Omental fat pad (tissue), 4 donors: ENCODE data around the gene PDZK1IP1. TPM values are rescaled to one million over a fixed set of nuclear protein-coding genes. Genes with fewer than 3 reads are reported as not detected.

Source experiments
- ATAC-seq: fragments of 150-250 bp; one replicate; pipeline ENCODE4 v1.9.1; 2016; ENCODE audit warnings: mild to moderate bottlenecking, moderate library complexity; ENCODE audit not compliant: low FRiP score
- DNase-seq: peaks from one replicate; pipeline ENCODE4 v3.0.0-alpha.2; 2019; ENCODE audit warnings: low spot score
- total RNA-seq, 4 donors: library from RNA; depleted of rRNA; stranded (reverse); fragments of >200 nt; gene quantifications; one replicate each; pipeline ENCODE4 v1.1.0, GENCODE V29; 2016
- TF ChIP-seq, protein P1 (sequence below), 3 donors: fragments of 450-650 bp; IDR thresholded peaks; one replicate each; pipeline ENCODE4 v1.5.1; 2016 to 2017; ENCODE audit warnings: antibody characterized with exemption in 3 of 3, mild to moderate bottlenecking in 3 of 3, moderate library complexity in 2 of 3

Gene PDZK1IP1
- total RNA-seq, 4 donors from 2014 or later = 2.8 to 131 (median 25.3) TPM

DNA sequence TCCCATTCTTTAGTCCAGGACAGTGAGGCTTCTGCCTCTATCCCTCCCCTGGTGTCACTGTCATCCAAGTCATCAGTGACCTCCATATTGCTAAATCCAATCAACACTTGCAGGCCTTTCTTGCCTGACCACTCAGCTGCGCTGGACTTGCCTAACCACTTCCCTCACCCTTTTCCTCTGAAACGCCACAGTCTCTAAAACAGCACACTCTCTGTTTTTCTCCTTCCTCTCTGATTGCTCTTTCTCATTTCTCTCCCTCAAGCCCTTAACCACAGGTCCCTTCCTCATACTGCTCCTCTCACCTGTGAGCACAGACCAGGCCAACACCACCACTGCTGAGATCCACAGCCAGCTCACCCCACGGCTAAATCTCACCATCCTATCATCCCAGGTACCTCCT lies 24.7 kb upstream of the PDZK1IP1 start:
- ATAC-seq = no peak
- TF ChIP-seq, protein P1, sequence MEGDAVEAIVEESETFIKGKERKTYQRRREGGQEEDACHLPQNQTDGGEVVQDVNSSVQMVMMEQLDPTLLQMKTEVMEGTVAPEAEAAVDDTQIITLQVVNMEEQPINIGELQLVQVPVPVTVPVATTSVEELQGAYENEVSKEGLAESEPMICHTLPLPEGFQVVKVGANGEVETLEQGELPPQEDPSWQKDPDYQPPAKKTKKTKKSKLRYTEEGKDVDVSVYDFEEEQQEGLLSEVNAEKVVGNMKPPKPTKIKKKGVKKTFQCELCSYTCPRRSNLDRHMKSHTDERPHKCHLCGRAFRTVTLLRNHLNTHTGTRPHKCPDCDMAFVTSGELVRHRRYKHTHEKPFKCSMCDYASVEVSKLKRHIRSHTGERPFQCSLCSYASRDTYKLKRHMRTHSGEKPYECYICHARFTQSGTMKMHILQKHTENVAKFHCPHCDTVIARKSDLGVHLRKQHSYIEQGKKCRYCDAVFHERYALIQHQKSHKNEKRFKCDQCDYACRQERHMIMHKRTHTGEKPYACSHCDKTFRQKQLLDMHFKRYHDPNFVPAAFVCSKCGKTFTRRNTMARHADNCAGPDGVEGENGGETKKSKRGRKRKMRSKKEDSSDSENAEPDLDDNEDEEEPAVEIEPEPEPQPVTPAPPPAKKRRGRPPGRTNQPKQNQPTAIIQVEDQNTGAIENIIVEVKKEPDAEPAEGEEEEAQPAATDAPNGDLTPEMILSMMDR (IDR thresholded peaks at IDR 0.05) = no peak
- no peak for DNase-seq

DNA sequence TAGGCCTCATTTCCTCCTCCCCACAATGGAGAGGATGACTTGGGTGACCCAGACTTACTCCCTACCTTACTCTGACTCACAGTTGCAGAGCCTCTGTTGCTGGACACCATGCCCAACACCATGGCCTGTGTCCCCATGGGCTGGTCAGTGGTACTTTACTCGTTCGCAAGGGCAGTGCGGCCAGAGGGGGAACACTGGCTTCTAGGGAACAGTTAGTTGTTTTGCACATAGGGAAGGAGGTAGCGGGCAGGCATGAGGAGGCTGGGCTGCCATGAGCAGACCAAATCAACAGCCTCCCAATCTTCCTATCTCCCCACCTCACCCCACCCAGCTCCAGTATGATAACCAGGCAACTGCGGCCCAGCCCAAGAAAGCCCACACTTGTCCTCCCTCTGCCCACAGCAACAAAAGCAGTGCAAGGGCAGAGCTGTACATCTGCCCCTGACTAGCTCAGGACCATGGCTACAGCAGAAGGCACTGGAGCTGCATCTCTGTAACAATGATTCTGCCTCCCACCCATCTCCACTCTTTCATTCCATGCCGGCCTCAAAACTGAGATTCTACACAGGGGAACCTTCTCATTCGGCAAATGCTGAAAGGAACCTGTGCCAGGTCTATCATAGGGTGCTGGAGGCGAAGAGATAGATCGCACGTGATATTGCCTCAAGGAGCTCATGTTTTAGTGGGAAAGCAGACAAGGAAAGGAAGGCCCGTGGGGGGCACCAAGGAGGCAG lies 23.6 kb upstream of the PDZK1IP1 start:
- TF ChIP-seq, protein P1 (IDR thresholded peaks at IDR 0.05) = no peak
- DNase-seq (no peak), ATAC-seq (no peak)

DNA sequence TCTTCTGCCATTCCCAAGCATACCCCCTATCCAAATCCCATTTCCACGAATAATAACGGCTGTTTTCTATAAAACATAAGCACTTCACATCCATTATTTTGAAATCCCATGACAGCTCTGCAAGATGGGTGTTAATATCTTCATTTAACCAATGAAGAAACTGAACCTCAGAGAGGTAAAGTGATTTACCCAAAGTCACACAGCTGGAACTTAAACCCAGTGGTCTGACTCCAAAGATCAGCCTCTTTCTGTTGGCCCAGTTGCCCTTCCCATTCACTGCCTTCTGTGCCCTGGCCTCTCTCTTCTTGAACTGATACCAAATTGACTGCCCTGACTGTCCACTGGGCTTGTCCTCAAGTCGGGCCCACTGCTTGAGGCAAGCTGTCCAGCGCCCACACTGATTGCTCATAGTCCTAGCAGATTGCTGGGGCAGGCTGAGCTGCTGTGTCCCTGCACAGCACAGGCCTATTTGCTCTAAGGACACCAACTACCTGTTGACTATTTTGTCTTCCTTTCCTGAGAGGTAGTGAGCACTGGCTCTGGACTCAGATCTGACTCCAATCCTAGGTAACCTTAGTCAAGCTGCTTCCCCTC lies 22.9 kb upstream of the PDZK1IP1 start:
- ATAC-seq (no peak), DNase-seq (no peak)
- TF ChIP-seq, protein P1 (IDR thresholded peaks at IDR 0.05) = no peak

DNA sequence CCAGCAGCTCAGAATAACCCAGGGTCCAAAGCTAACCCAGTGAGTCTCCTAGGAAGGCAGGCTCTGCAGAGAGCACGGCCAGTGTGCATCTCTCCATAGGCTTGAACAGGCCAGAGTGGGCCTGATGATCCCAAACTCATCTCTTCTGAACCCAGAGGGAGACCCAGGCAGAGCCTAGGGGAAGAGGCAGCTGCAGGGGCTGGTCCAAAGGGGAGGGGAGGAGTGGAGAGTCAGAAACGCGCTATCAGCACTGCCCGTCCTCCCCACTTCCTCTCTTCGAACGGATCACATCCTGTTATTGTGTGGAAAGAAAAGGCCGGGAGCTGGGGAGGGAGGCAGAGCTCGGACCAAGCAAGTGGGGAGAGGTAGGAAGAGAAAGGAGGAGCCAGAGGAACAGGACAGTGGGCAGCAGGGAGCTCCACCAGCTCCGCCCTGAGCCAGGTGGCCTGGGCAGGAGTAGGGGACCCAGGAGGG lies 22.0 kb upstream of the PDZK1IP1 start:
- TF ChIP-seq, protein P1 (IDR thresholded peaks at IDR 0.05) = no peak
- ATAC-seq (no peak), DNase-seq (no peak)

GRCh38 chr1:47210666-47211065 lies 20.8 kb upstream of the PDZK1IP1 start:
- ATAC-seq = no peak
- no peak for DNase-seq
- TF ChIP-seq, protein P1 (IDR thresholded peaks at IDR 0.05) = no peak

DNA sequence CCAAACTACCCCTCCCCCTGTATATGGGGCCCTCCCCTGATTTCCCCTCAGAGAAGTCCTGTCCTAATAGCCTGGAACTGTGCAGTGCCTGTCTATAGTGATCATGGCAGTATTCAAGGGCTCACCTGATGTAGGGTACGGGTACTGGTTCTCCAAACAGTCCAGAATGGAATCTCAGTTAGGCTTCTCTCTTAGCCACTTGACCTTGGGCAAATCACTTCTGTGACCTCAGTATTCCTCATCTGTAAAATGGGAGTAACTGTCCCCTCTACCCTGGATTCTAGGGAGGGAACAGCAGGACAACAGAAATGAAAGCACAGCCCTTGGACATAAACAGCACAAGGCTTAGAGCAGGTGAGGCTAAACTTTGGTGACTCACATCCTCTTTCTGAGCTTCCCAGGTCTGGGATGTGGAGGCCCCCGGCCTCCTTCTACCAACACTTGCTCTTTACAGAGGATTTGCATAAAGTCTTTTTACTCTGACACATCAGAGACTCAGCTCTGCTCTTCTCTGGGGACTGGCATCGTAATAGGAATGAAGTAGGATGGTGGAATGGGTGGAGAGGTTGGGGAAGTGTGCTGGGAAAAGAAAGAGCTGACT lies 20.0 kb upstream of the PDZK1IP1 start:
- DNase-seq (no peak), ATAC-seq (no peak)
- TF ChIP-seq, protein P1 (IDR thresholded peaks at IDR 0.05) = no peak
